Measurements from ENCODE around the gene ELN. TPM values are rescaled to one million over a fixed set of nuclear protein-coding genes. Genes with fewer than 3 reads are reported as not detected.

The ELN gene
- polyA plus RNA-seq, 1 experiment, result 619 TPM

- CTCF ChIA-PET, result interaction anchor here (0.6 to 5.2 kb wide), 2 partner anchors 13 to 280 kb away, joined by 3 to 31 read pairs; partner anchors contain the start of gene ELN
- Histone ChIP-seq H3K27me3 (ENCODE audit: control insufficient read depth, insufficient read depth, low read length) (no peaks in the 10 kb centered on the region), H3K4me3 (ENCODE audit: low read depth, low read length) (no peak overlapping the region), H3K36me3 (ENCODE audit: control insufficient read depth, insufficient read depth, low read length) (peaks cover 7% of the 10 kb centered on the region)
- POLR2A ChIA-PET, result no interaction called here
- DNase-seq (ENCODE audit: low read depth), result no peak
- TF ChIP-seq, protein P1, sequence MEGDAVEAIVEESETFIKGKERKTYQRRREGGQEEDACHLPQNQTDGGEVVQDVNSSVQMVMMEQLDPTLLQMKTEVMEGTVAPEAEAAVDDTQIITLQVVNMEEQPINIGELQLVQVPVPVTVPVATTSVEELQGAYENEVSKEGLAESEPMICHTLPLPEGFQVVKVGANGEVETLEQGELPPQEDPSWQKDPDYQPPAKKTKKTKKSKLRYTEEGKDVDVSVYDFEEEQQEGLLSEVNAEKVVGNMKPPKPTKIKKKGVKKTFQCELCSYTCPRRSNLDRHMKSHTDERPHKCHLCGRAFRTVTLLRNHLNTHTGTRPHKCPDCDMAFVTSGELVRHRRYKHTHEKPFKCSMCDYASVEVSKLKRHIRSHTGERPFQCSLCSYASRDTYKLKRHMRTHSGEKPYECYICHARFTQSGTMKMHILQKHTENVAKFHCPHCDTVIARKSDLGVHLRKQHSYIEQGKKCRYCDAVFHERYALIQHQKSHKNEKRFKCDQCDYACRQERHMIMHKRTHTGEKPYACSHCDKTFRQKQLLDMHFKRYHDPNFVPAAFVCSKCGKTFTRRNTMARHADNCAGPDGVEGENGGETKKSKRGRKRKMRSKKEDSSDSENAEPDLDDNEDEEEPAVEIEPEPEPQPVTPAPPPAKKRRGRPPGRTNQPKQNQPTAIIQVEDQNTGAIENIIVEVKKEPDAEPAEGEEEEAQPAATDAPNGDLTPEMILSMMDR (IDR thresholded peaks at IDR 0.05; ENCODE audit: insufficient read depth, low read depth, low read length), result no peak
Measured at GRCh38 chr7:74040101-74040790, 12.3 kb downstream of the ELN start.

DNA sequence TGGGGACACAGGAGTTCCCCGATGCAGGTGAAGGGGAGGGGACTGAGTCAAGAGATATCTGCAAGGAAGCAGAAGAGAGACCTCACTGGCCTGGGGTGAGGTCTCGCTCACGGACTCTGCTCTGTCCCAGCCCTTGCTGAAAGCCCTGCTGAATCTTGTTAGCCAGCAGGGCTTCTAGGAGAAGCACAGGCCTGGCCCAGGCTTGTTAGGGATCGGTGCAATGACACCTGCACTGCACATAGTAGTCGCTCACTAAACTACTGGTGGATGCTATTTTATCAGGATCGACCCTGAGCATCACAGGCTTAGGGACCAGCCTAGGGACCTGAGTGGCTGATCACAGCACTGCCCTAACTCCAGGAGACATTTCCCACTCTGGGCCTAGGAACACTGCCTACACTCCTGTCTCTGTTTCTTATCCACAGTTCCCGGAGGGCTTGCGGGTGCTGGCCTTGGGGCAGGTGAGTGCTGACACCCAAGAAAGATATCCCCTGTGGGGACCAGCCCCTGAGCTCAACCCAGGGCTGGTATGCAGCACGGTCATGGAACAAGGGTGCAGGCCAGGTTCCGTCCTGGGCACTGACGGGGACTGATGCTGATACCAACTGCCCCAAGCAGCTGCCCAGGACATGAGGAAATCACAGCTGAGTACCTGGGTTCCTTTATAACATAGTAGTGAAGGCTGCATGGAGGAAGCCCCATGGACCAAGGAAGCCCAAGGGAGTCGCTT lies 13.0 kb downstream of the ELN start:
- Histone ChIP-seq H3K4me3 (ENCODE audit: low read depth, low read length) (no peak overlapping the region), H3K27me3 (ENCODE audit: control insufficient read depth, insufficient read depth, low read length) (no peaks in the 10 kb centered on the region), H3K36me3 (ENCODE audit: control insufficient read depth, insufficient read depth, low read length) (peaks cover 7% of the 10 kb centered on the region)
- CTCF ChIA-PET, result no interaction called here
- POLR2A ChIA-PET, result no interaction called here
- TF ChIP-seq, protein P1 (IDR thresholded peaks at IDR 0.05; ENCODE audit: insufficient read depth, low read depth, low read length), result no peak
- DNase-seq (ENCODE audit: low read depth), result no peak

DNA sequence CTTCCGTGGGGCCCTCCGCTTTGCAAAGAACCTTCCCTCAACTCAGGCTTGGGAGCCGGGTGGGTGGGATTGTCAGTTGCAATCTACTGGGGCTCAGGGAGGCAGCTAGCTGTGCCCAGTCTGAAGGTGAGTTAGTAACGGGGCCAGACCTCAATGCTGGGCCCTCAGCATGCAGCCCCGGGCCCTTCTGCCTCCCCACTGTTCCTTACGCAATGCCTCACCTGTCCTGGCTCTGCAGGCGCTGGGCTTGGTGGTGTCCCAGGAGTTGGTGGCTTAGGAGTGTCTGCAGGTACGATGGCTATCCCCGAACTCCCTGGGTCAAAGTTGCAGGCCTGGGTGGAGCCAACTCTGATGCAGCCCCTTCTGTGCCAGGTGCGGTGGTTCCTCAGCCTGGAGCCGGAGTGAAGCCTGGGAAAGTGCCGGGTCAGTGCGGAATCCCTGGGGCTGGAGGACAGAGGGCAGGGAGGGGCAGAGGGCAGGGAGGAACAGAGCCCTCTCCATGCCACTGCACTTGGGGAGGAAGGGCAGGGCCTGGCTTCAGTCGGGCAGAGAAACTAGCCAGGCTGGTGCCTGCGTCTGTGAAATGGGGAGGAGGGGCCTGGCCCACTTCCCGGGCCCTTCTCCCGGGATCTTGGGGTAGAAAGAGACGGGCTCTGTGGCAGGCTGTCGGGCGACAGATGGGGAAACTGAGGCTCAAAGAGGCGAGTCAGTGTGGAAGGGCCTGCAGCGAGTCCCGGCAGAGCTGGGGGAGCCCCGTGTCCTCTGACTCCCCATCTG lies 15.0 kb downstream of the ELN start:
- POLR2A ChIA-PET, result no interaction called here
- CTCF ChIA-PET, result interaction anchor here (1.5 to 2.0 kb wide), 2 partner anchors 16 to 27 kb away, joined by 3 to 8 read pairs; partner anchors contain the start of gene ELN
- TF ChIP-seq, protein P1 (IDR thresholded peaks at IDR 0.05; ENCODE audit: insufficient read depth, low read depth, low read length), result no peak
- H3K27me3 ChIP-seq (ENCODE audit: control insufficient read depth, insufficient read depth, low read length), result no peaks in the 10 kb centered on the region
- no peak overlapping the region for H3K4me3 ChIP-seq (ENCODE audit: low read depth, low read length)
- H3K36me3 ChIP-seq (ENCODE audit: control insufficient read depth, insufficient read depth, low read length), result peaks cover 6% of the 10 kb centered on the region
- DNase-seq (ENCODE audit: low read depth), result no peak

DNA sequence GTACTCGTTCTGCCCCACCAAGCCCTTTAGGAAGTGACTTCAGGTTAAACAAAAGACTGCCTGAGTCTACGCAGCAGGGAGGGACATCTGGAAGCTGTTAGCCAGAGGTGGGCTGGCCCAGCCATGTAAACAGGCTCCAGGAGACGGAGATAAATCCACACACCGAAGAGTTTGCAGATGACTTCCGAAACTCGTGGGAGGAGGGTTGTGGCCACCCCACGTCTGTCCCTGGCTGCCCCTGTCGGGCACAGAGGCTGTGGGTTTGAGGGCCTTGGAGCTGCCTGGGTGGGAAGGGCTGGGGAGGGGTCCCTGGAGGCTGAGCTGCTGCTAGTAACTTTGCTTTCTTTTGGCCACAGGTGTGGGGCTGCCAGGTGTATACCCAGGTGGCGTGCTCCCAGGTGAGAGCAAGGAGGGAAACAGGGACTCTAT lies 15.6 kb downstream of the ELN start:
- CTCF ChIA-PET, result interaction anchor here (0.8 to 2.0 kb wide), 4 partner anchors 16 to 26 kb away, joined by 3 to 8 read pairs (median 3); partner anchors contain the start of gene ELN
- TF ChIP-seq, protein P1 (IDR thresholded peaks at IDR 0.05; ENCODE audit: insufficient read depth, low read depth, low read length), result no peak
- Histone ChIP-seq H3K36me3 (ENCODE audit: control insufficient read depth, insufficient read depth, low read length) (peaks cover 10% of the 10 kb centered on the region), H3K27me3 (ENCODE audit: control insufficient read depth, insufficient read depth, low read length) (no peaks in the 10 kb centered on the region), H3K4me3 (ENCODE audit: low read depth, low read length) (no peak overlapping the region)
- POLR2A ChIA-PET, result no interaction called here
- peak; percentile 69 for DNase-seq (ENCODE audit: low read depth)
